Measurements from ENCODE around the gene VPS26C.

- TF ChIP-seq POLR2AphosphoS5 (IDR thresholded peaks at IDR 0.05; ENCODE audit: low read depth, low read length) = no peak
- TF ChIP-seq CTCF (IDR thresholded peaks at IDR 0.05) = no peak
- TF ChIP-seq TCF7L2 (IDR thresholded peaks at IDR 0.05; ENCODE audit: low read depth, low read length) = no peak
Measured at GRCh38 chr21:37188825-37189224, 78.3 kb downstream of the VPS26C start.

Data from Panc1 (cell line).